ENCODE measurements around the gene AVL9.

DNA sequence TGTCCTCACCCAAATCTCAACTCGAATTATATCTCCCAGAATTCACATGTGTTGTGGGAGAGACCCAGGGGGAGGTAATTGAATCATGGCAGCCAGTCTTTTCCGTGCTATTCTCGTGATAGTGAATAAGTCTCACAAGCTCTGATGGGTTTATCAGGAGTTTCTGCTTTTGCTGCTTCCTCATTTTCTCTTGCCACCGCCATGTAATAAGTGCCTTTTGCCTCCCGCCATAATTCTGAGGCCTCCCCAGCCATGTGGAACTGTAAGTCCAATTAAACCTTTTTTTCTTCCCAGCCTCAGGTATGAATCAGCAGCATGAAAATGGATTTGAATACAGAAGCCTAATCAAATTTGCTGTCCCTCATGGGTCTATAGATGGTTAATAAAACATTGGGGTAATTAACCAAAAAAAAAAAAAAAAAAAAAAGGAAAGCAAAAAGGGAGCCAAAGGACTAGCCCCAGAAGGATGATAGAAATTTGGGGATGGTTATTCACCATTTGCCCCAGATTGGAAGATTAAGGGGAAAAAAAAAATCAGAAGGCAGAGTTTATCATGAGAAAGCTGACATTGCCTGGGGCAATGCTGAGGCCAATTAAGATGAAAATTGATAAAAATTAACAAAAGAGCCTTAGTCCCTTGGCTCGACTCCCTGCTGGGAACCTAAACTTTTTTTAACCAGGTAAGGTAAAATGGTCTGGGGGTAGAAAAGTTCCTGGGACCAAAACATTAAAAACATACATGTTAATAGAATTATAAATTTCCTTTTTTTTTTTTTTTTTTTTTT, 27.6 kb downstream of the AVL9 start:
- no peak for TF ChIP-seq EZH2 (IDR thresholded peaks at IDR 0.05; ENCODE audit: borderline replicate concordance, low read length)
- TF ChIP-seq, protein P1, sequence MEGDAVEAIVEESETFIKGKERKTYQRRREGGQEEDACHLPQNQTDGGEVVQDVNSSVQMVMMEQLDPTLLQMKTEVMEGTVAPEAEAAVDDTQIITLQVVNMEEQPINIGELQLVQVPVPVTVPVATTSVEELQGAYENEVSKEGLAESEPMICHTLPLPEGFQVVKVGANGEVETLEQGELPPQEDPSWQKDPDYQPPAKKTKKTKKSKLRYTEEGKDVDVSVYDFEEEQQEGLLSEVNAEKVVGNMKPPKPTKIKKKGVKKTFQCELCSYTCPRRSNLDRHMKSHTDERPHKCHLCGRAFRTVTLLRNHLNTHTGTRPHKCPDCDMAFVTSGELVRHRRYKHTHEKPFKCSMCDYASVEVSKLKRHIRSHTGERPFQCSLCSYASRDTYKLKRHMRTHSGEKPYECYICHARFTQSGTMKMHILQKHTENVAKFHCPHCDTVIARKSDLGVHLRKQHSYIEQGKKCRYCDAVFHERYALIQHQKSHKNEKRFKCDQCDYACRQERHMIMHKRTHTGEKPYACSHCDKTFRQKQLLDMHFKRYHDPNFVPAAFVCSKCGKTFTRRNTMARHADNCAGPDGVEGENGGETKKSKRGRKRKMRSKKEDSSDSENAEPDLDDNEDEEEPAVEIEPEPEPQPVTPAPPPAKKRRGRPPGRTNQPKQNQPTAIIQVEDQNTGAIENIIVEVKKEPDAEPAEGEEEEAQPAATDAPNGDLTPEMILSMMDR (conservative IDR thresholded peaks at IDR 0.05 in 1 of 2, IDR thresholded peaks at IDR 0.05 in 1 of 2; ENCODE audit: extremely low read depth in 1 of 2, insufficient read depth in 1 of 2, low read depth in 1 of 2, low read length in 2 of 2), result no peak

Measured in mammary epithelial cell (primary cell).